ENCODE measurements around the gene CCNG2.
"Not testable (repeated sequence)": the region's sequence is repeated elsewhere in the genome, so short reads cannot be mapped to it uniquely, and the experiment has no call there.

The CCNG2 gene

GRCh38 chr4:77156912-77157858, at the start of gene CCNG2:
TSS of gene CCNG2 (plus strand) at chr4:77157207. CDS start at chr4:77158533, 1,326 bp downstream.
- DNase-seq (ENCODE audit: low spot score): no peak

GRCh38 chr4:77110730-77111129, 46.3 kb upstream of the CCNG2 start:
- DNase-seq (ENCODE audit: low spot score): no peak

- no peak for DNase-seq (ENCODE audit: low spot score)
Observed at GRCh38 chr4:77113069-77113468, 43.9 kb upstream of the CCNG2 start.

GRCh38 chr4:77117721-77118120, 39.3 kb upstream of the CCNG2 start:
- DNase-seq (ENCODE audit: low spot score): no peak

GRCh38 chr4:77120886-77121508, 36.0 kb upstream of the CCNG2 start:
- DNase-seq (ENCODE audit: low spot score): no peak

- no peak for DNase-seq (ENCODE audit: low spot score)
Observed at GRCh38 chr4:77121736-77122240, 35.2 kb upstream of the CCNG2 start.

GRCh38 chr4:77122656-77123055, 34.4 kb upstream of the CCNG2 start:
- no peak for DNase-seq (ENCODE audit: low spot score)

- DNase-seq (ENCODE audit: low spot score): no peak
Observed at GRCh38 chr4:77123411-77123810, 33.6 kb upstream of the CCNG2 start.

GRCh38 chr4:77124576-77124975, 32.4 kb upstream of the CCNG2 start:
- no peak for DNase-seq (ENCODE audit: low spot score)

GRCh38 chr4:77125961-77126360, 31.0 kb upstream of the CCNG2 start:
- no peak for DNase-seq (ENCODE audit: low spot score)

- no peak for DNase-seq (ENCODE audit: low spot score)
Observed at GRCh38 chr4:77126809-77127208, 30.2 kb upstream of the CCNG2 start.

- DNase-seq (ENCODE audit: low spot score): no peak
Observed at GRCh38 chr4:77127215-77127614, 29.8 kb upstream of the CCNG2 start.

GRCh38 chr4:77127837-77128621, 29.0 kb upstream of the CCNG2 start:
- DNase-seq (ENCODE audit: low spot score): no peak

- DNase-seq (ENCODE audit: low spot score): no peak
Observed at GRCh38 chr4:77132652-77133312, 24.2 kb upstream of the CCNG2 start.

- DNase-seq (ENCODE audit: low spot score): not testable (repeated sequence)
Observed at GRCh38 chr4:77137448-77137847, 19.6 kb upstream of the CCNG2 start.

GRCh38 chr4:77141964-77142645, 14.9 kb upstream of the CCNG2 start:
- DNase-seq (ENCODE audit: low spot score): no peak

- DNase-seq (ENCODE audit: low spot score): no peak
Observed at GRCh38 chr4:77142646-77143028, 14.4 kb upstream of the CCNG2 start.

- DNase-seq (ENCODE audit: low spot score): no peak
Observed at GRCh38 chr4:77143091-77143490, 13.9 kb upstream of the CCNG2 start.

GRCh38 chr4:77145842-77146185, 11.2 kb upstream of the CCNG2 start:
- DNase-seq (ENCODE audit: low spot score): no peak

- no peak for DNase-seq (ENCODE audit: low spot score)
Observed at GRCh38 chr4:77146186-77147078, 10.6 kb upstream of the CCNG2 start.
